SKM-1 (cell line): ENCODE results near the gene GABRR1.

Experiments
- DNase-seq: peaks from one replicate; lab custom pipeline; 2025; ENCODE audit not compliant: unreplicated experiment; lab: John Stamatoyannopoulos, UW

Gene GABRR1

DNA sequence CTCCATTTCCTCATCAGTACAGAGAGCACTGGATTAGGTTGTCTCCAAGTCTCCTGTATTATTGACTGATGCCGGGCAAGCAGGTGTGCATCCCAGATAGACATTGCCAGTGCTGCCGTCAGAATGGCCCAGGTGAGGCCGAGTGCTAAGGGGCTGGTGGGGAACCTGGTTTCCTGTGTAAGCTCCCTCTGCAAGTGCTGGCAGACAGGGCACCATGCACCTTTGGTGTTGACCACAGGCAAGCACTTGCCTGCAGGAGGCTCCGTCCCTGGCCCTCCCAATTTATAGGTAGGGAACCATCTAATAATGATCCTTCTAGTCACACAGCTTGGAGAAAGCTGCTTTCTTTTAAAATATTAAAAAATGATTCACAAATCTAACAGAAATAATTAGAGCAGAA lies 747 bp downstream of the GABRR1 start:
- no peak for DNase-seq

- DNase-seq, result peak; percentile 18
These were observed 1.8 kb downstream of the GABRR1 start for GRCh38 chr6:89215391-89215790.

GRCh38 chr6:89214197-89214596 lies 3.0 kb downstream of the GABRR1 start:
- DNase-seq, result no peak

GRCh38 chr6:89212472-89212871 lies 4.7 kb downstream of the GABRR1 start:
- DNase-seq, result no peak

GRCh38 chr6:89209457-89209856 lies 7.7 kb downstream of the GABRR1 start:
- no peak for DNase-seq

DNA sequence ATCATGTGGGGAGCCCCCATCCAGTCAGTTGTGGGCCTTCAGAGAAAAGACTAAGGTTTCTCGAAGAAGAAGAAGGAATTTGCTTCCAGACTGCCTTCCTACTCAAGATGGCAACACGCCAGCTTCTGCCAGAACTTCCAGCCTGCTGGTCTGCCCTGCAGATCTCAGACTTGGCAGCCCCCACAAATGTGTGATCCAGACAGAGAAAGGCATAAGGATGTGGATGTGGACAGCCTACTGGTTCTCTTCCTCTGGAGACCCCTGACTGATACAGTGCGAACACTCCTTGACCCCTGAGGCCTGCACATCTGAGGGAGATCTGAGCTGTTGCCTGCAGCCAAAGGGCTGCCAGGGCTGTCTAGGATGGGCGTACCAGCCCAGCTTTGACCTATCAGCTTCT lies 8.6 kb downstream of the GABRR1 start:
- DNase-seq, result no peak

DNA sequence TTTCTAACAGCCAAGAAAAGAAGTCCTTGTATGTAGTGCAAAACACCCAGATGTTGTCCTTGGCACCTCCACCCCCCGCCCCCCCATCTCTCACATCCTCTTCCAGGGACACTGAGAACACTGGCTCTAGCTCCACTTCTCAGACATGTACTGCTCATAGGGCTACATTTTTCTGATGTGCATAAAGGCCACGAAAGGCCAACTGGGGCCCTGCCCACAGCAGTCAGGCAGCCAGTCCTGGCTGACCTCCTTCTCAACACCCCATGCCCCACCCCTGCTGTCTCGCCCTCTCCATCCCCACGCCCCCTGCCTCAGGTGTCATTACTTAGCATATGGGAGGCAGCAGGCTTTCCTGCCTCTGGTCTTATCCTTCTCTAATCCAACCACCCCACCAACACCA lies 11.3 kb downstream of the GABRR1 start:
- no peak for DNase-seq

GRCh38 chr6:89204096-89204495 lies 13.1 kb downstream of the GABRR1 start:
- DNase-seq, result no peak

DNA sequence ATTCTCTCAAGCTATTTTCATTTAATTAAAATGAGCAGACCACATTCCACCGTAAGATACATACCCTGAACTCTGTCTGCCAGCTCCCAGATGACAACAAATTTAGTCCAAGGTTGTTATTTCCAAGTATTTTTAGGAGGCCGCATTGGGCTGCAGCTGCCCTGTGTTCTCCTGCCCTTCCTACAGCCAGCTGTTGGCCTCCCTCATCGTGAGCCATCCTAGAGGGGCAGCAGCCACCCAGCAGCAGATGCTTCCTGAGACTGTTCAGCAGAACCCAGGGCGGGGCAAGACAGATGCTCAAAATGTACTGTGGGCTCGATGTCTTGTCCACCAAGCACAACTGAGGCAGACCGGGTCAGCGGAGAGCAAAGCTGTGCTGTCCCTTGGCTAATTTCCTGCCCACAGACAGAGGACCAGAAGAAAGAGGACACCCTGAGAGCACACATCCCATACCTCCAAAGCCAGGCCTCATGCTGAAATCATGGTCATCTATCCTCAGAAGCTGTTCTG lies 16.4 kb downstream of the GABRR1 start:
- no peak for DNase-seq

DNA sequence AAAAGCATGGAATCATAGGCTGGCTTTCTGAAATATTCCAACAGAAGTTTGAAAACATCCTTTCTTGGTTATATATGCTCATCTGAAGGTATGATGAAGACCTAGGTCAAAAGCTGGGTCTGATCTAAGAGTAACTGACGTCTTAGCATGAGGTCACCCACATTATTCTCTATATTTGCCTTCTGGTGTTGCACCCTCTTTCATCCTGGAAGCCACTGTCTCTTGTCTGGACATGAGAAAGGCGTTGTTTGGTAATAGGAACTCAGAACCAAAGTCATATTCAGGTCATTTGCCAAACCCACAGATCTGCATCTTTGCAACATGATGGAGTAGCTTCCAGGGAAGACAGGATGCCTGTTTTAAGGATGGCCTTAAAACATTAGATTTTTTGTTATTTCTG lies 17.6 kb downstream of the GABRR1 start:
- DNase-seq, result no peak

- DNase-seq, result no peak
These were observed 18.9 kb downstream of the GABRR1 start for GRCh38 chr6:89198235-89198634.

DNA sequence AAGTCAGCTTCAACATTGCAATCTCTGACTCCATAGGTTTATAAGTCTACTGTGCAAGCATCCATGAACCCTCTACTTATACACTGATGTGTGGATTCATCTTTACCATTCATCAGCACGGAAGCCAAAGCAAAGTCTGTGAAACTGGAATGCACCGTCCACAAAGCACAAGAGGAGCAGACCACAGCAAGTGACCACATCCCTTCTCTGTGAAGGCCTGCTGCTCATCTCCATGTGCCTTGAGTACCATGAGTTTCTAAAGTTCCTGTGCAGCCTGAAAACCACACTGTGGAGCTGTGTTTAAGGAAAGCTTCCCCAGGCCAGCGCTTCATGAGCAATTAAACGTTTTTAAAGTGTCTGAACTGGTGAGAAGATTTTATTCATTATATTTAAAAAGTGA lies 20.0 kb downstream of the GABRR1 start:
- no peak for DNase-seq

DNA sequence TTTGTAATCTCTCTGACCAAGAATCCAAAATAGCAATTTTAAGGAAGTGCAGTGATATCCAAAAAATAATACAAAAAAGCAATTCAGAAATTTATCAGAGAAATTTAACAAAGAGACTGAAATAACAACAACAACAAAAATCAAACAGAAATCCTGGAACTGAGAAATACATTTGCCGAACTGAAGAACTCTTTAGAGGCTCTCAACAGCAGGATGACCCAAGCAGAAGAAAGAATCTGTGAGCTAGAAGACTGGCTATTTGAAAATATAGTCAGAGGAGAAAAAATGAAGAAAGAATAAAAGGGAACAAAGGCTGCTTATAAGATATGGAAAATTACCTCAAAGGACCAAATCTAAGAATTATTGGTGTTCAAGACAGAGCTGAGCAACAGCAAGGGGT lies 22.6 kb downstream of the GABRR1 start:
- no peak for DNase-seq

DNA sequence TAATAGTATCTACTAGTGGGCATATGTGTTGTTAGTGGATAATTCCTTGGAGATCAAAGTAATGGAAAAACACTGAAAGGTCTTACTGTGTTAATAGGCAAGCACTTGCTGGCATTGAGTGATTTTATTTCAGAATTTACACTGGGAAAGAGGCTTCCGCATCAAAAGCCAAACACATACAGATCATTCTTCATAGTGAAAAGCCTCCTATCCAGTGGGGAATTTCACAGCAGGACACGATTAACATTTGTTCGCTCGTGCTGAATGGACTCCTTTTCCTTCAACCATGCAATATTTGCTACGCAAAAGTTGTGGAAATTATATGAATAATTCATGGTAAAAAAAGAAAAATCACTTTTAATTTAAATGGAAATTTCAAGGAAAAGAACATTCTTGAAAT lies 26.4 kb downstream of the GABRR1 start:
- no peak for DNase-seq

GRCh38 chr6:89187504-89187903 lies 29.7 kb downstream of the GABRR1 start:
- no peak for DNase-seq

DNA sequence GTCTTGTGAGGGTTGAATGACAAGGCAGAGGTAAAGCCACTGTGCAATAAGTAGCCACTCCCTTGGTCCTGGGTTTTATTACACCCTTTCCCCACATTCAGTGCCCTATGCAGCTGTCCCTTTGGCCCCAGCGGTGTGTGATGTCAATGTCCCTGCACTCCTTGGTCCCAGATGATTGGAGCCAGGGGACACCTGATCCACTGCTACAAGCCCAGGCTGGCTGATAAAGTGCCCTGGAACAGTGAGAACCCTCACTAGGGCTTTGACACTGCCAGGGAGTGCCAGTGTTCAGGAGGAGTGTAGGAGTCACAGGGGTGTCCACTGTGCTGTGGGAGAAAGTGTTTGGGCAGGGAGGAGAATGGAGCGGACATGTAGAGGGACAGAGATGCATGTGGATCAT lies 30.4 kb downstream of the GABRR1 start:
- DNase-seq, result no peak

- DNase-seq, result no peak
These were observed 32.8 kb downstream of the GABRR1 start for GRCh38 chr6:89184344-89184743.

DNA sequence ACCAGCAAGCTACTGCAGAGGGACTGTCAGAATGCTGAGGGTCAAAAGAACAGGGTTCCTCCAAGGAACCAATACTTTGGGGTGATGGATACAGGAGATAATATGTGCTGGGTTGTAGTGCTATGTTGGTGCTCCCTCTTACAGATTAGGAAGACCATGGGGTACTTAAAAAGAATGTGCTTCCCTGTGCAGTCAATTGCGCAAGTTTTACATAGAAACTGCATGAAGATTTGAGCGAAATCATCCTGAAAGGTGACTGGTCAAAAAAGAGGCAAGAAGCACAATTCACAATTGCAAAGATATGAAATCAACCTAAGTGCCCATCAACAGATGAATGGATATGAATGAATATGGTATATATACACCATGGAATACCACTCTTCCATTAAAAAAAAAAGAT lies 33.9 kb downstream of the GABRR1 start:
- DNase-seq, result no peak

DNA sequence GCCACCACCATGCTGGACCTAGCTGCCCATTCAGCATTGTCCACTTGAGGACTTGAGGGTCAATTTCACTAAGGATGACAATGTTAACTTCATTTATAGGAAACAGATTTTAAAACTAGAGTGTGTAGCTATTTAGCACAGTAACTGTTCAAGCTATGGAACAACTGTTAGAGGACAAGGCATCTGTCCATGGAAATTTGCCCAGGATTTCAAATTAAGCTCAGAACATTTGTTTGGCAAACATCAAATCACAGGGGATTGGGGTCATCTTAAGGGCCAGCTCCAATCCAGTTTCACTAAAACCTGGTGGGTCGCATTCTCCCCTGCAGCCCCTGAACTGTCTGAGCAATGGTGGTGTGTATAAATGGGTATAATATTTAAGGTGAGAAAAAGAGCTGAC lies 36.2 kb downstream of the GABRR1 start:
- no peak for DNase-seq

DNA sequence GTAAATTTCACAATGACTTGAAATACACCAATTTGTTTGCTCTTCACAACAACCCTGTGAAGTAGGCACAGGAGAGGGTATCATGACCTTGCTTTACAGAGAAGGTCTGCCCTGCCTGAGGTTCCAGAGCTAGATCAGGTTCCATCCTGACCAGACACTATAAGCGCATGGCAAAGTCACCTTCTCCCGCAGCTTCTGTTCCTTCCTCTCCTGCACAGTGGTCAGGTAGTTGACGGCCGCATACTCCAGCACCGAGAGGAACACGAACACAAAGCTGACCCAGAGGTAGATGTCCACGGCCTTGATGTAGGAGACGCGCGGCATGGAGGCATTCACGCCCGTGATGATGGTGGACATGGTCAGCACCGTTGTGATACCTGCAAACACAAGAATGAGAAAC lies 37.0 kb downstream of the GABRR1 start:
- no peak for DNase-seq

DNA sequence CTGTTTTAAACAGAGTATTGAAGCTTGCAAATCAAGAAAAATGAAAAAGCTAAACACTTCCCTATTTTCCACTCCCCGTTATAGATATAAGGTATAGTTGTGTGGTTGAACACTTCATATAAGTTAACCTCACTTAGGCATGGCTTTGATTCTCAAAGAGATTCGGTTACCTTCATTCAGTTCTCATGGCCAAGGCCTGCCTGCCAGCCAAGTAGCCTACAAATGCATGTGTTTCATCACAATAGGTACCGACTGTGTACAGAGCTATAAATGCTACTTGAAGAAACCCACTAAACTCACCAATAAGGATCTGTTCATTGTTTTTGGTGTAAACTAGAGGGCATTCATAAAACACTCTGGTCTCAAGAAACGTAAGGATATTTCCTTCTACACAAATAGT lies 43.5 kb downstream of the GABRR1 start:
- DNase-seq, result no peak

- DNase-seq, result no peak
These were observed 45.0 kb downstream of the GABRR1 start for GRCh38 chr6:89172131-89172530.

GRCh38 chr6:89162047-89162371 lies 55.1 kb downstream of the GABRR1 start:
- no peak for DNase-seq
